Cerebellar cortex (tissue), 1 donor: ENCODE results near the gene LSM10.
A peak's percentile ranks its signal among the peaks of the same experiment; 100 is the strongest.

Experiments
- DNase-seq: peaks from one replicate; pipeline ENCODE4 v3.0.0-alpha.2; 2015; ENCODE audit warnings: low spot score

The LSM10 gene

GRCh38 chr1:36383240-36383639 is 14.5 kb downstream of the LSM10 start:
- peak; percentile 45 for DNase-seq

DNA sequence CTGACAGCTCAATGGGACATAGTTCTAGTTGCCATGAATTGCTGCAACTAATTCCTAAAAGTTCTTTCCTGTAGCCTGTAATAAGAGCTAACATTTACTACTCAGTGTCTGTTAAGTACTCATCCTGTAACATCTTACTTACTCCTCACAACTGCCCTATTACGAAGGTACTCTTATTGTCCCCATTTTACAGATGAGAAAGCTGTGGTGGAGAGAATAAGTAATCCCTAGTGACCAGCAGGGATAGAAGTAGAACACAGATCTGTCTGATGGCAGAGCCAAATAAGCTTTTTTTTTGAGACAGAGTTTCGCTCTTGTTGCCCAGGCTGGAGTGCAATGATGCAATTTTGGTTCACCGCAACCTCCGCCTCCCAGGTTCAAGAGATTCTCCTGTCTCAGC is 15.0 kb downstream of the LSM10 start:
- no peak for DNase-seq

DNA sequence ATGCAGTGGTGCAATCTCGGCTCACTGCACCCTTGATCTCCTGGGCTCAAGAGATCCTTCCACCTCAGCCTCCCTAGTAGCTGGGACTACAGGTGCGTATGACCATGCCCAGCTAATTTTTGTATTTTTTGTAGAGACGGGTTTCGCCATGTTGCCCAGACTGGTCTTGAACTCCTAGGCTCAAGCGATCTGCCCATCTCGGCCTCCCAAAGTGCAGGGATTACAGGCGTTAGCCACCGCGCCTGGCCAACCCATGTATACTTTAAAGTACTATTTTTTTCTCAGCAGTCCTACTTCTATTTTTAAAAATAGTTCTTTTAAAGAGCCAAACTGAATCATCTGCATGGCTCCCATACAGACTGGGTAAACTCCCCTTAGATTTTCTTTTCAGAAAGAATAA is 15.5 kb downstream of the LSM10 start:
- DNase-seq, result no peak

- DNase-seq, result no peak
Observed at GRCh38 chr1:36381405-36381804, 16.3 kb downstream of the LSM10 start.

GRCh38 chr1:36380782-36381181 is 16.9 kb downstream of the LSM10 start:
- no peak for DNase-seq

GRCh38 chr1:36380143-36380619 is 17.5 kb downstream of the LSM10 start:
- DNase-seq, result no peak

- DNase-seq, result no peak
Observed at GRCh38 chr1:36377791-36378492, 19.8 kb downstream of the LSM10 start.

GRCh38 chr1:36372617-36373016 is 25.1 kb downstream of the LSM10 start:
- DNase-seq, result no peak

GRCh38 chr1:36369061-36369861 is 28.4 kb downstream of the LSM10 start:
- DNase-seq, result peak; percentile 76

GRCh38 chr1:36367798-36368197 is 29.9 kb downstream of the LSM10 start:
- DNase-seq, result no peak

GRCh38 chr1:36367066-36367465 is 30.6 kb downstream of the LSM10 start:
- no peak for DNase-seq

DNA sequence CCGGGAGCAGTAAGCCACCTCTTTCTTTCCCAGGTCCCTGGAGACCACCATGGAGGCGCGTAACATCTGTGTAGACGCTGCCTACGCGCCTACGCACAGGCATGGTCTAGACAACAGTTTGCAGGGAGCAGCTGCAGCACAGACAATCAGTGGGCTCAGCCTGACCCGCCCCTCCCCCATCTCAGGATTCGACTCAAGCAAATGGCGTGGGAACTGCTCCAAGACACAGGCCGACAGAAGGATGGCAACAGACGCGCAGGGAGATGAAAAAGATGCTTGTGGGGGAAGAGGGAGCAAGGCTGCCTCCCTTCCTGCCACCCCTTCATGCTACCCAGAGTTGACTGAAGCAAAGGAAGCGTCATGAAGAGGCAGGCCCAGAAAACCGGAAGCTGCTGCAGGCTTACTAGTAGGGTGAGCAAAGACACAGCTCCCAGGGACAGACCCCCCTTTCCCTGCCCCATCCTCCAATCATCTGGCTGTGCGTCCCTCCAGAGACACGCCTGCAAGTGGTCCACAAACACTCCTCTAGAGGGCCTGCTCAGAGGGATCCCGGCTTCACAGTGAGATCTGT is 31.5 kb downstream of the LSM10 start:
- DNase-seq, result peak; percentile 87

- peak; percentile 89 for DNase-seq
Observed at GRCh38 chr1:36365381-36365780, 32.3 kb downstream of the LSM10 start.

DNA sequence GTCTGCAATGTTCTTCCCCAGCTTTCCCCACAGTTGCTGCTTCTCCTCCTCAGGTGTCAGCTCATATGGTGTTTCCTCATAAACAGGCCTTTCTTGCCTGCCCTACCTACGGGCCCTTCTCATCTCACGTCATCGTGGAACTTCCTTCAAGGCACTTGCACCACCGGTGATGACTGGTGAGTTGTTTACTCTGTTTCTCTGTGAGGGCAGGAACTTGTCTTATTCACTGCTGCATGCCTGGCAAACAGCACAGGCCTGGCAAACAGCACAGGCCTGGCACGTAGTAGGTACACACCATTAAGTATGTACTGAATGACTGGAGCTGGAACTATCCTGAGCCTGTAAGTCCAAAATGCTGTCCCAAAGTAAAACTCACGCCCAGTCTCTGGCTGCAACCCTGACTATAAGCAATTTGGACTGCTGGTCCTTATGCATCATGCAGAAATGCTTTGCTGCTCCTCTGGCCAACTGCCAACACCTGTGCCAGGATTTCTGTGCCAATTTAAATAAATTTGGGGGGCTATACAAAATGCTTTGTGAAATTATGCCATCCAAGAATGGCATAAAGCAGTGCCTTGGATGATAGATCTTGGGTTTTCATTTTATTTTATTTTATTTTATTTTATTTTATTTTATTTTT is 37.7 kb downstream of the LSM10 start:
- no peak for DNase-seq

DNA sequence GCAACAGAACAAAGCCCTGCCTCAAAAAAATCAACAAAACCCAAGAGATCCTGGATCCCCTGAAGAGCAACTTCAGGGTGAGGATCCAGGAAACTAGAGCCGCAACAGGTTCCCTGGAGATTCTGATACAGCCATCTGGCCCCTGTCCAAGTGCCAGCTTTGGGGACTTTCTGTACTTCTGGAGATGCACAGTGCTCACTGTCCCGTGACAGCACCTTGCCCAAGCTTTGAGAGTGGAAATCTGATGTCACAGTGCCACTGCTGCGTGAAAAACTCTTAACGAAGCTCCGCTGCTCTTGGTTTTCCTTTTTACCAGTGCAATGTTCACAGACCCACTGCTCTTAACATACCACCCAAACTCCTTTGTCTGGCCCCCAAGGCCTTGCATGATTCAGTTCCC is 38.3 kb downstream of the LSM10 start:
- no peak for DNase-seq

GRCh38 chr1:36358514-36359084 is 39.1 kb downstream of the LSM10 start:
- DNase-seq, result no peak

DNA sequence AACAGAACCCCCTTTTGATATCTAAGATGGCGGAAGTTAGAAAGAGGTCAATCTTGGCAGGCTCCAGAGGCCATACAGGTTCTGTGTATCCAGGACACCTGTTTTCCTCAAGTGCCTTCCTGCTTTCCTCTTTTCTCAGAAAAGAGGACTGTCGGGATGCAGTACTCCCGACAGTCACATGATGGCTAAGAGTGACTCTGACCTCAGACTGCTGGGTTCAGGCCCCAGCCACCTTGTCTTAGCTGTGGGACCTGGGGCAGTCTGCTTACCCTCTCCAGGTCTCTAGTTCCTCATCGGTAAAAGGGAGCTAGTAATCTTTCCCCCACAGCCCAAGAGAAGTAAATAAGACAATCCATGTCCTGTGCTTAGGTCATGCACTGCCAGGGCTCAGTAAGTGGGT is 41.9 kb downstream of the LSM10 start:
- no peak for DNase-seq

GRCh38 chr1:36354486-36354885 is 43.2 kb downstream of the LSM10 start:
- DNase-seq, result no peak

- no peak for DNase-seq
Observed at GRCh38 chr1:36352910-36353878, 44.5 kb downstream of the LSM10 start.

- DNase-seq, result no peak
Observed at GRCh38 chr1:36352125-36352909, 45.4 kb downstream of the LSM10 start.
